ENCODE results near the gene ELANE.
"Not testable (repeated sequence)": the region's sequence is repeated elsewhere in the genome, so short reads cannot be mapped to it uniquely, and the experiment has no call there.

Gene ELANE

DNA sequence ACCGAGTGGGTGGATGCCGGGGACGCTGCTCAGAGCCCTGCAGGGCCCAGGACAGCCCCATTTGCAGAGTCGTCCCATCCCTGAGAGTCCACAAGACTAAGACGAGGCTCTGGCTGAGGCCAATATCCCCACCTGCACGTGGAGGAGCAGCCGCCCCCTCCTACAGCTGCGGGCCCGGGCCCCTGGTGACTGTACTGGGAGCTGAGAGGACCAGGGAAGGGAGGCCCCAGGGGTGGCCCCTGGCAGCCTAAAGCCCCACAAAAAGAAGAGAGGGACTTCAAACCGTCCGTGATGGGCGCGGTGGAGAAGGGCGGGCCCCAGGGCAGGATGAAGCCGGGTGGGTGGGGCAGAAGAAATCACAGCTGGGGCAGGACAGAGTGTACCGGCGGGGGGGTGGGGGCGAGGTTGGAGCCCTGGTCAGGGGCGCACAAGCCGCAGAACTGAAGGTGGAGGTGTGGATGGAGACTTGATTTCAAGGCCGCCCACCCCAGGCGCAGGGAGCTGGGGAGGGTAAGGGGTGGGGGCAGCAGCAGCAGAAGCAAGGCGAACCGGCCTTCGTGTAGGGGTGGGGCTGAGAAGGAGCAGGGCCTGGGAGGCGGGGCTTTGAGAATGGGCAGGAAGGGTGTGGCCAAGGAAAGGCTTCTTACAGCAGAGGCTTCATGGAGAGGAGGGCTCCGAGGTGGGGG lies 20.3 kb downstream of the ELANE start:
- TF ChIP-seq, protein P1, sequence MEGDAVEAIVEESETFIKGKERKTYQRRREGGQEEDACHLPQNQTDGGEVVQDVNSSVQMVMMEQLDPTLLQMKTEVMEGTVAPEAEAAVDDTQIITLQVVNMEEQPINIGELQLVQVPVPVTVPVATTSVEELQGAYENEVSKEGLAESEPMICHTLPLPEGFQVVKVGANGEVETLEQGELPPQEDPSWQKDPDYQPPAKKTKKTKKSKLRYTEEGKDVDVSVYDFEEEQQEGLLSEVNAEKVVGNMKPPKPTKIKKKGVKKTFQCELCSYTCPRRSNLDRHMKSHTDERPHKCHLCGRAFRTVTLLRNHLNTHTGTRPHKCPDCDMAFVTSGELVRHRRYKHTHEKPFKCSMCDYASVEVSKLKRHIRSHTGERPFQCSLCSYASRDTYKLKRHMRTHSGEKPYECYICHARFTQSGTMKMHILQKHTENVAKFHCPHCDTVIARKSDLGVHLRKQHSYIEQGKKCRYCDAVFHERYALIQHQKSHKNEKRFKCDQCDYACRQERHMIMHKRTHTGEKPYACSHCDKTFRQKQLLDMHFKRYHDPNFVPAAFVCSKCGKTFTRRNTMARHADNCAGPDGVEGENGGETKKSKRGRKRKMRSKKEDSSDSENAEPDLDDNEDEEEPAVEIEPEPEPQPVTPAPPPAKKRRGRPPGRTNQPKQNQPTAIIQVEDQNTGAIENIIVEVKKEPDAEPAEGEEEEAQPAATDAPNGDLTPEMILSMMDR (IDR thresholded peaks at IDR 0.05; ENCODE audit: low read depth, low read length, missing control alignments) = no peak
- DNase-seq (ENCODE audit: extremely low read depth, low read depth) = no peak
- no peak overlapping the region for H3K4me3 ChIP-seq (replicated peaks; ENCODE audit: low read depth, low read length)

DNA sequence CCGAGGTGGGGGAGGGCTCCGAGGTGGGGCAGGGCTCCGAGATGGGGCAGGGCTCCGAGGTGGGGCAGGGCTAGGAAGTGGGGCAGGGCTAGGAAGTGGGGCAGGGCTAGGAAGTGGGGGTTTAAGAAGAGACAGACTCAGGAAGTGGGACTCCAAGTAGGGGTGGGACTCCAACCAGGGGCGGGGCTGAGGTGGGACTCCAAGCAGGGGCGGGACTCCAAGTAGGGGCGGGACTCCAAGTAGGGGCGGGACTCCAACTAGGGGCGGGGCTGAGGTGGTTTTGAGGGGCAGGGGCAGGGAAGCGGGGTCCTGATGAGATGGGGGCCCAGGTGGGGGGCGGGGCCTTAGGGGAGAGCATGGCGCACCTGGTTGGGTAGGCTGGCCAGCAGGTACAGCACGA lies 21.0 kb downstream of the ELANE start:
- TF ChIP-seq, protein P1 (IDR thresholded peaks at IDR 0.05; ENCODE audit: low read depth, low read length, missing control alignments) = no peak
- no peak for DNase-seq (ENCODE audit: extremely low read depth, low read depth)
- H3K4me3 ChIP-seq (replicated peaks; ENCODE audit: low read depth, low read length) = no peak overlapping the region

DNA sequence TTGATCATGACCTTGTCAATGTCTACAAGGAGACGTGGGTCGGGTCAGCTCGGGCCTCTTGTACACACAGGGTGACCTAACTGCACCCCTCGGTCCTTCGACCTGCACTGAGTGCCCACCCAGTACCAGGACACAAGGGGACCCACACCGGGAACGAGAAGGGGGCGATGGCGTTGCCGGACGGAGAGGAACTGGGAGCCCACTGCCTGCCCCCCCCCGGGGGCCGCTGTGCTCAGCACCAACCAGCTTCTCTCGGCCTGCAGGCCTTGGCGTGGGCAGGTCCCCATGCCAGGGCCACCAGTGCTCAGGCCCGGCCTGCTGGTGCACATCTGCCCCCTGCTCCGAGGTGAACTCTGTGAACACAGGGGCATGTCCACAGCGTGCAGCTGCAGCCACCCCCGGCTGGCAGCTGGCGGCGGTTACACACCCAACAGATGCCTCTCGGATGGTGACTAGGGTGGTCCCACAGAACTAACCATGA lies 21.5 kb downstream of the ELANE start:
- no peak for DNase-seq (ENCODE audit: extremely low read depth, low read depth)
- H3K4me3 ChIP-seq (replicated peaks; ENCODE audit: low read depth, low read length) = no peak overlapping the region
- TF ChIP-seq, protein P1 (IDR thresholded peaks at IDR 0.05; ENCODE audit: low read depth, low read length, missing control alignments) = no peak

DNA sequence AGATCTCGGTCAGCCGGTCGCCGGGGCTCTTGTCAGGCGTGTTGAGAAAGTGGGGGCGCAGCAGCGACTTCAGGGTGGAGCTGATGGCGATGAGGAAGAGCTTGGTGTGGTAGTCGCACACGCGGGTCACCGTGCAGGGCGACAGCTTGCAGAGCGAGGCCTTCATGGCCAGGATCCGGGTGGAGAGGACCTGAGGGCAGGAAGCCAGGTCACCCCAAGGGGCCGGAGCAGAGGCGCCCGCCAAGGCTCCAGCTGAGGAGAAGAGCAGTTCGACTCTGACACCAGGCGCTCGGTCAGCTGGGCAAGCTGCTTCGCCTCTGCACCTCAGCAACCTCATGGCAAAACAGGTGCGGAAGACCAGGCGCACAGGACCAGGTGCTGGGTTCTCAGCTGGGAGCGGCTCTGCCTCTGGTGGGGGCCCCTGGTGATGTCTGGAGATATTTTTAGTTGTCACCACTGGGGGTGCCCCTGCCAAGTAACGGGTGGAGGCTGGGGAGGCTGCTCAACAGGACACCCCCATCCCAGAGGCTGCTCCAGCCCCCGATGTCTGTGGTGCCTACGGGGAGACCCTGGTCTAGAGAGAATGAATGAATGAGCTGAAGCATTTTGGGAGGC lies 23.3 kb downstream of the ELANE start:
- DNase-seq (ENCODE audit: extremely low read depth, low read depth) = no peak
- H3K4me3 ChIP-seq (replicated peaks; ENCODE audit: low read depth, low read length) = no peak overlapping the region
- TF ChIP-seq, protein P1 (IDR thresholded peaks at IDR 0.05; ENCODE audit: low read depth, low read length, missing control alignments) = no peak

DNA sequence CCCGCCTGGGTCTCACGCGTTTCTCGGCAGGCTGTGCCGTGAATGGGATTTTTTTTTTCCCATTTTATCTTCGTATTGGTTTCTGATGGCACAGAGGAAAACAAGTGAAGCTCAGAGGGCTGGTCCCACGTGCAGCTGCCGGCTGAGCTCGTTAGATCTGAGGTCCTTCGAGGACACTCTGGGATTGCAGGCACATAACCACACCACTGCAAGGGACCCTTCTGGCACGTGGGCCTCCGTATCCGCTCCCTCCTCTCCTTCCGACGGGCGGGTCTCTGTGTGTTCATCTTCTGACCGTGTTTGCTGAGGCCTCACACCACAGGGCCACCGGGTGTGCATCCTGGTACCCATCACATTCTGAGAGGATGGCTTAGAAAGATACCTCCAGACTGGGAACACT lies 24.0 kb downstream of the ELANE start:
- no peak for DNase-seq (ENCODE audit: extremely low read depth, low read depth)
- TF ChIP-seq, protein P1 (IDR thresholded peaks at IDR 0.05; ENCODE audit: low read depth, low read length, missing control alignments) = no peak
- no peak overlapping the region for H3K4me3 ChIP-seq (replicated peaks; ENCODE audit: low read depth, low read length)

DNA sequence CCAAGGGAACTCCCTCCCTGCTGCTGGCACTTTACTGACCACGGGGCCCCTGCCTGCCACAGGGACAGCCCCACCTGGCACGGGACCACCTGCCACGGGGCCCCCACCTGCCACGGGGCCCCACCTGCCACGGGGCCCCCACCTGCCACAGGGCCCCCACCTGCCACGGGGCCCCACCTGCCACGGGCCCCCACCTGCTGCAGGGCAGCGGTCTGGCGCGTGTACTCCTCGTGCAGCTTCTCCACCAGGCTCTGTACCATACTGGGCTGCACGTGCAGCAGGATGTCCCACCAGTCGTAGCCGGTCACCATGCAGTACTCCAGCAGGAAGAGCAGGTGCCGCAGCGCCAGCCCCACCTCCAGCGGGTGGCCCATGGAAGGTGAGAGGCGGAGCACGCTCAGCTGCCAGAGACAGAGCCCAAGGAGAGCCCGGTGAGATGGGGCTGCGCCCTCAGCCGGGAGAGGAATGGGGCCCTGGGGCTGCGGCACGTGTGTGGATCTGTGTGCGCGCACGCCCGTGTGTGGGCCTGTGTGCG lies 24.7 kb downstream of the ELANE start:
- TF ChIP-seq, protein P1 (IDR thresholded peaks at IDR 0.05; ENCODE audit: low read depth, low read length, missing control alignments) = no peak
- DNase-seq (ENCODE audit: extremely low read depth, low read depth) = no peak
- no peak overlapping the region for H3K4me3 ChIP-seq (replicated peaks; ENCODE audit: low read depth, low read length)

DNA sequence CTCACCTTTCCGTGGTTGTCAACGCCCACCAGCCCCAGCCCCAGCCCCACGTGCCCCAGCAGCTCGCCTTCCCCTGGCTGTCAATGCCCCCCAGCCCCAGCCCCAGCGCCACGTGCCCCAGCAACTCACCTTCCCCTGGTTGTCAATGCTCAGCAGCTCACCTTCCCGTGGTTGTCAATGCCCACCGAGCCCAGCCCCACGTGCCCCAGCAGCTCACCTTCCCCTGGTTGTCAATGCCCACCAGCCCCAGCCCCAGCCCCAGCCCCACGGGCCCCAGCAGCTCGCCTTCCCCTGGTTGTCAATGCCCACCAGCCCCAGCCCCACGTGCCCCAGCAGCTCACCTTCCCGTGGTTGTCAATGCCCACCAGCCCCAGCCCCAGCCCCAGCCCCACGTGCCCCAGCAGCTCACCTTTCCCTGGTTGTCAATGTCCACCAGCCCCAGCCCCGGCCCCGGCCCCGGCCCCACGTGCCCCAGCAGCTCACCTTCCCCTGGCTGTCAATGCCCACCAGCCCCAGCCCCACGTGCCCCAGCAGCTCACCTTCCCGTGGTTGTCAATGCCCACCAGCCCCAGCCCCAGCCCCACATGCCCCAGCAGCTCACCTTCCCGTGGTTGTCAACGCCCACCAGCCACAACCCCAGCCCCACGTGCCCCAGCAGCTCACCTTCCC lies 26.0 kb downstream of the ELANE start:
- not testable (repeated sequence) for DNase-seq (ENCODE audit: extremely low read depth, low read depth); H3K4me3 ChIP-seq (replicated peaks; ENCODE audit: low read depth, low read length)

DNA sequence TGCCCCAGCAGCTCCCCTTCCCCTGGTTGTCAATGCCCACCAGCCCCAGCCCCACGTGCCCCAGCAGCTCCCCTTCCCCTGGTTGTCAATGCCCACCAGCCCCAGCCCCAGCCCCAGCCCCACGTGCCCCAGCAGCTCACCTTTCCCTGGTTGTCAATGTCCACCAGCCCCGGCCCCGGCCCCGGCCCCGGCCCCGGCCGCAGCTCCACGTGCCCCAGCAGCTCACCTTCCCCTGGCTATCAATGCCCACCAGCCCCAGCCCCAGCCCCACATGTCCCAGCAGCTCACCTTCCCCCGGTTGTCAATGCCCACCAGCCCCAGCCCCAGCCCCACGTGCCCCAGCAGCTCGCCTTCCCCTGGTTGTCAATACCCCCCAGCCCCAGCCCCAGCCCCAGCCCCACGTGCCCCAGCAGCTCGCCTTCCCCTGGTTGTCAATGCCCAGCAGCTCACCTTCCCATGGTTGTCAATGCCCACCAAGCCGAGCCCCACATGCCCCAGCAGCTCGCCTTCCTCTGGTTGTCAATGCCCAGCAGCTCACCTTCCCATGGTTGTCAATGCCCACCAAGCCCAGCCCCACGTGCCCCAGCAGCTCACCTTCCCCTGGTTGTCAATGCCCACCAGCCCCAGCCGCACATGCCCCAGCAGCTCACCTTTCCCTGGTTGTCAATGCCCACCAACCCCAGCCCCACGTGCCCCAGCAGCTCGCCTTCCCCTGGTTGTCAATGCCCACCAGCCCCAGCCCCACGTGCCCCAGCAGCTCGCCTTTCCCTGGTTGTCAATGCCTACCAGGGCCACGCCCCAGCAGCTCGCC lies 26.9 kb downstream of the ELANE start:
- DNase-seq (ENCODE audit: extremely low read depth, low read depth) = not testable (repeated sequence)

More for the DNA sequence above, 26.9 kb downstream of the ELANE start:
- H3K4me3 ChIP-seq (replicated peaks; ENCODE audit: low read depth, low read length) = not testable (repeated sequence)
